Measurements from ENCODE around the gene PEA15.

- TF ChIP-seq MXI1 (IDR thresholded peaks at IDR 0.05; ENCODE audit: low read depth, low read length), result no peak
- no peak for TF ChIP-seq CTCF (IDR thresholded peaks at IDR 0.05 in 2 of 3, conservative IDR thresholded peaks at IDR 0.05 in 1 of 3; ENCODE audit: control insufficient read depth in 2 of 3, extremely low read depth in 1 of 3, insufficient read depth in 1 of 3, low read depth in 3 of 3, low read length in 3 of 3)
- no peak for TF ChIP-seq POLR2A (IDR thresholded peaks at IDR 0.05; ENCODE audit: low read depth, low read length)
- no peak for TF ChIP-seq ZNF274 (IDR thresholded peaks at IDR 0.05; ENCODE audit: insufficient read depth, insufficient read length)
Observed at GRCh38 chr1:160222546-160222945, 17.4 kb downstream of the PEA15 start.

Data from GM12878 (cell line).